Left ventricle myocardium inferior (tissue), 1 donor: Measurements from ENCODE around the gene B3GNT3. TPM values are rescaled to one million over a fixed set of nuclear protein-coding genes. Genes with fewer than 3 reads are reported as not detected.

Source experiments
- DNase-seq: peaks from one replicate; pipeline ENCODE4 v3.0.0-alpha.2; 2020
- H3K27ac ChIP-seq: fragments of 200-600 bp; replicated peaks from 2 replicates; pipeline ENCODE4 v1.8.0; 2021
- H3K27me3 ChIP-seq: fragments of 200-600 bp; 2 replicates; pipeline ENCODE4 v1.8.0; 2021; ENCODE audit warnings: low read depth
- H3K36me3 ChIP-seq: fragments of 200-600 bp; 2 replicates; pipeline ENCODE4 v1.8.0; 2021
- H3K4me1 ChIP-seq: fragments of 200-600 bp; 2 replicates; pipeline ENCODE4 v1.8.0; 2021
- H3K4me3 ChIP-seq: fragments of 200-600 bp; 2 replicates; pipeline ENCODE4 v1.8.0; 2021; ENCODE audit warnings: mild to moderate bottlenecking, moderate library complexity
- H3K9me3 ChIP-seq: fragments of 200-600 bp; replicated peaks from 2 replicates; pipeline ENCODE4 v1.8.0; 2021
- CTCF ChIP-seq: fragments of 200-600 bp; IDR thresholded peaks from 2 replicates; pipeline ENCODE4 v1.8.0; 2021; ENCODE audit warnings: antibody characterized with exemption, mild to moderate bottlenecking, borderline replicate concordance
- intact Hi-C: fragments of 100-400 bp; cut with micrococcal nuclease; formaldehyde crosslinking; loops from one replicate; pipeline ENCODE4 v1.11.0; 2022
- total RNA-seq: library from RNA; stranded (reverse); fragmentation: NEBNext Ultra II Directional; extraction: Animal tissue kit (Norgen Biotek cat#: 25700); gene quantifications from one replicate; pipeline ENCODE4 v1.2.1, GENCODE V29; 2021
- donor health status: DM: no; HTN: yes; CAD: no; lungs with severe emphysema.

B3GNT3 gene
- total RNA-seq, 1 donor from 2014 or later = not detected

GRCh38 chr19:17787274-17787913 is 7.5 kb upstream of the B3GNT3 start:
- no peaks in the 10 kb centered on the region for H3K9me3 ChIP-seq
- peaks cover 53% of the 10 kb centered on the region for H3K27me3 ChIP-seq
- no peak overlapping the region for H3K4me3 ChIP-seq
- peaks cover 4% of the 10 kb centered on the region for H3K4me1 ChIP-seq
- no peaks in the 10 kb centered on the region for H3K36me3 ChIP-seq
- no peak for DNase-seq
- H3K27ac ChIP-seq = no peak overlapping the region
- intact Hi-C loops = no loop called here
- no peak for TF ChIP-seq CTCF

- H3K36me3 ChIP-seq = no peaks in the 10 kb centered on the region
- intact Hi-C loops = no loop called here
- TF ChIP-seq CTCF = no peak
- H3K4me1 ChIP-seq = peaks cover 4% of the 10 kb centered on the region
- no peak for DNase-seq
- no peaks in the 10 kb centered on the region for H3K9me3 ChIP-seq
- H3K27ac ChIP-seq = no peak overlapping the region
- peaks cover 65% of the 10 kb centered on the region for H3K27me3 ChIP-seq
- H3K4me3 ChIP-seq = no peak overlapping the region
These were observed 6.3 kb upstream of the B3GNT3 start for GRCh38 chr19:17788632-17789031.

- H3K9me3 ChIP-seq = no peaks in the 10 kb centered on the region
- no peak overlapping the region for H3K27ac ChIP-seq
- no peak for TF ChIP-seq CTCF
- no peak for DNase-seq
- no peaks in the 10 kb centered on the region for H3K4me1 ChIP-seq
- intact Hi-C loops = no loop called here
- H3K4me3 ChIP-seq = no peak overlapping the region
- no peaks in the 10 kb centered on the region for H3K36me3 ChIP-seq
- peaks cover 76% of the 10 kb centered on the region for H3K27me3 ChIP-seq
These were observed 4.7 kb upstream of the B3GNT3 start for GRCh38 chr19:17790059-17790780.

GRCh38 chr19:17794412-17794730 is 567 bp upstream of the B3GNT3 start:
- no peaks in the 10 kb centered on the region for H3K9me3 ChIP-seq
- intact Hi-C loops = no loop called here
- H3K27ac ChIP-seq = no peak overlapping the region
- no peaks in the 10 kb centered on the region for H3K4me1 ChIP-seq
- no peak overlapping the region for H3K4me3 ChIP-seq
- no peaks in the 10 kb centered on the region for H3K36me3 ChIP-seq
- no peak for DNase-seq
- peaks cover 100% of the 10 kb centered on the region for H3K27me3 ChIP-seq
- TF ChIP-seq CTCF = no peak

- H3K36me3 ChIP-seq = no peaks in the 10 kb centered on the region
- H3K9me3 ChIP-seq = no peaks in the 10 kb centered on the region
- no peak overlapping the region for H3K27ac ChIP-seq
- no peak for DNase-seq
- no peak overlapping the region for H3K4me3 ChIP-seq
- no peaks in the 10 kb centered on the region for H3K4me1 ChIP-seq
- intact Hi-C loops = no loop called here
- TF ChIP-seq CTCF = no peak
- H3K27me3 ChIP-seq = peaks cover 100% of the 10 kb centered on the region
These were observed 538 bp downstream of the B3GNT3 start for GRCh38 chr19:17795495-17795856.
